DND-41 (cell line): ENCODE measurements around the gene SLC44A1.

ENCODE experiments used
- ATAC-seq: fragments of 200-7000 bp; cut with Tn5 transposase; 3 replicates; pipeline ENCODE4 v1.9.1; 2021; ENCODE audit warnings: low read depth; ENCODE audit not compliant: insufficient read depth
- DNase-seq: peaks from one replicate; pipeline ENCODE4 v3.0.0-alpha.2; 2020
- H2AFZ ChIP-seq: 2 replicates; pipeline ENCODE4 v1.6.0; 2012; ENCODE audit warnings: low read depth, low read length
- H3K27ac ChIP-seq: 2 replicates; pipeline ENCODE4 v1.5.1; 2012; ENCODE audit warnings: low read length, inconsistent platforms
- H3K27me3 ChIP-seq: fragments of 200-600 bp; sonication (generic); 2 replicates; pipeline ENCODE4 v1.6.0; 2012; ENCODE audit warnings: low read length, mild to moderate bottlenecking, inconsistent platforms; ENCODE audit not compliant: insufficient read depth, poor library complexity
- H3K36me3 ChIP-seq: 2 replicates; pipeline ENCODE4 v1.5.1; 2012; ENCODE audit warnings: low read length, inconsistent platforms; ENCODE audit not compliant: insufficient read depth
- H3K4me1 ChIP-seq: 2 replicates; pipeline ENCODE4 v1.5.1; 2012; ENCODE audit warnings: mild to moderate bottlenecking, low read length; ENCODE audit not compliant: insufficient read depth
- H3K4me2 ChIP-seq: 2 replicates; pipeline ENCODE4 v1.6.0; 2012; ENCODE audit warnings: mild to moderate bottlenecking, moderate library complexity, low read length, inconsistent platforms; ENCODE audit not compliant: insufficient read depth
- H3K4me3 ChIP-seq, 2 experiments: fragments of 200-600 bp in 1 of 2; shearing (Covaris generic) in 1 of 2; 2 replicates each; pipeline ENCODE4 v1.5.1; 2012 to 2016; ENCODE audit warnings: inconsistent platforms in 2 of 2, low read length in 2 of 2, mild to moderate bottlenecking in 2 of 2, low read depth in 1 of 2, moderate library complexity in 1 of 2
- H3K79me2 ChIP-seq: 2 replicates; pipeline ENCODE4 v1.6.0; 2012; ENCODE audit warnings: low read length, inconsistent platforms; ENCODE audit not compliant: insufficient read depth
- H3K9ac ChIP-seq: 2 replicates; pipeline ENCODE4 v1.6.0; 2012; ENCODE audit warnings: low read depth, mild to moderate bottlenecking, inconsistent platforms, low read length, moderate library complexity
- H3K9me3 ChIP-seq: 2 replicates; pipeline ENCODE4 v1.5.1; 2012; ENCODE audit warnings: low read length, moderate library complexity, mild to moderate bottlenecking, inconsistent platforms; ENCODE audit not compliant: insufficient read depth, severe bottlenecking
- H4K20me1 ChIP-seq: 2 replicates; pipeline ENCODE4 v1.6.0; 2012; ENCODE audit warnings: low read length; ENCODE audit not compliant: insufficient read depth
- EZH2 ChIP-seq: IDR thresholded peaks from 3 replicates; pipeline ENCODE4 v1.6.1; 2012; ENCODE audit warnings: borderline replicate concordance, low read depth, mild to moderate bottlenecking, moderate library complexity, low read length, inconsistent platforms; ENCODE audit not compliant: severe bottlenecking
- TF ChIP-seq, protein P1 (sequence below): IDR thresholded peaks from 2 replicates; pipeline ENCODE4 v1.5.1; 2012; ENCODE audit warnings: borderline replicate concordance, low read length, moderate library complexity, mild to moderate bottlenecking; ENCODE audit not compliant: poor library complexity, severe bottlenecking; ENCODE audit errors: extremely low read depth

The SLC44A1 gene

DNA sequence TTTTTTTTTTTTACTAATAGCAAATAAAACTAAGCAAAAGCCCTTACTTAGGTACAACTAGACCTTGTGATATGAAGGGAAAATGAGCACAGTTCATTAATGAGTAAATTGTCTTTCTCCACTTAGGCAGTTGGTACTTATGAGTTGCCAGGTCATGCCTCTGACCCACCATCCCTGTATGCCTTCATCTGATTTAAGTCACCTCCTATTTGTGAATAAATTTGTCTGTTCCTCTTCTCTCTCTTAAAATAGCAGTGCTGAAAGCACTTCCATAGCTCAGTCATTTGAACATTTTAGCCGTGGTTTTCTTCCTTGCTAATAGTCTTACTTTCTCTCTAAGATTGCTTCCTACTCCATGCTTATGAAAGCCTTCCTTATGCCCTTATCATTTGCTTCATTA is 61.4 kb downstream of the SLC44A1 start:
- no peak overlapping the region for H3K4me2 ChIP-seq
- no peaks in the 10 kb centered on the region for H3K79me2 ChIP-seq
- no peaks in the 10 kb centered on the region; the same call in 1 of the 2 replicates for H3K36me3 ChIP-seq
- no peaks in the 10 kb centered on the region for H3K9me3 ChIP-seq
- H3K27ac ChIP-seq: no peak overlapping the region
- DNase-seq (no peak), ATAC-seq (no peak)
- H3K4me3 ChIP-seq: no peak overlapping the region
- H3K4me1 ChIP-seq: no peaks in the 10 kb centered on the region
- no peak overlapping the region for H2AFZ ChIP-seq
- TF ChIP-seq, protein P1, sequence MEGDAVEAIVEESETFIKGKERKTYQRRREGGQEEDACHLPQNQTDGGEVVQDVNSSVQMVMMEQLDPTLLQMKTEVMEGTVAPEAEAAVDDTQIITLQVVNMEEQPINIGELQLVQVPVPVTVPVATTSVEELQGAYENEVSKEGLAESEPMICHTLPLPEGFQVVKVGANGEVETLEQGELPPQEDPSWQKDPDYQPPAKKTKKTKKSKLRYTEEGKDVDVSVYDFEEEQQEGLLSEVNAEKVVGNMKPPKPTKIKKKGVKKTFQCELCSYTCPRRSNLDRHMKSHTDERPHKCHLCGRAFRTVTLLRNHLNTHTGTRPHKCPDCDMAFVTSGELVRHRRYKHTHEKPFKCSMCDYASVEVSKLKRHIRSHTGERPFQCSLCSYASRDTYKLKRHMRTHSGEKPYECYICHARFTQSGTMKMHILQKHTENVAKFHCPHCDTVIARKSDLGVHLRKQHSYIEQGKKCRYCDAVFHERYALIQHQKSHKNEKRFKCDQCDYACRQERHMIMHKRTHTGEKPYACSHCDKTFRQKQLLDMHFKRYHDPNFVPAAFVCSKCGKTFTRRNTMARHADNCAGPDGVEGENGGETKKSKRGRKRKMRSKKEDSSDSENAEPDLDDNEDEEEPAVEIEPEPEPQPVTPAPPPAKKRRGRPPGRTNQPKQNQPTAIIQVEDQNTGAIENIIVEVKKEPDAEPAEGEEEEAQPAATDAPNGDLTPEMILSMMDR: no peak
- TF ChIP-seq EZH2: no peak
- no peaks in the 10 kb centered on the region for H3K27me3 ChIP-seq
- no peaks in the 10 kb centered on the region; the same call in 1 of the 2 replicates for H4K20me1 ChIP-seq
- no peak overlapping the region for H3K9ac ChIP-seq

DNA sequence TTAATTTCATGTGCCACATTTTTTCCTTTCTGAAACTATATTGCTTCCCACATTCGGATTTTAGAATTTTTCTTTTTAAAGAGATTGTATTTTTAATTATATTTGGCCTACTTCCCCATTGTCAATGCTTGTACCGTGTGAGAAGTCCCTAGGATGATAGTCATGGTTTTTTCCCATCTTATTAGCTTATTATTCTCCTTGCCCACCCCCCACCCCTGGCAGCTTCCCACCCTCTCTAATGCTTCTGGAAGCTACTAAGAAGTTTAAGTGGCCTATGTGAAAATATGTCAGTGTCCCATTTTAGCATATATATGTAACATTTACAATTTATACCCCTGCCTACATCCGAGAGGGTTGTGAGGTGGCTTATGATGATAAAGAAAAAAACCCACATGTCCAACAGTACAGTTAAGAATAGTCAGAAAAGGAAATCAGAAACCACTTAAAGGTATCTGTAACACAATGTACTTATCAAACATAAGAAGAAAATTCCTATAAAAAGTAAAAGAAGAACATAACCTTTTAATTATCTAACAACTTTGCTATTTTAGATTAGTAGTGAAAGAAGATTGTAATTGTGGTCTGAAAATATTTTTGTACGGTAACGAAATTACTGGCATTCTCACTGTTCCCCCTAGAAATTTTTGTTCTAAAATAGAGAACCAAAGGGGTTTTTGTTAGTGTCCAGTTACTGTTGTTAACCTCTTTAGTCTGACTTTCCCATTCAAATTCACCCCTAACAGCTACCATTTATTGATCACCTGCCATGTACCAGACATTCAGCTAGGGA is 62.1 kb downstream of the SLC44A1 start:
- H3K4me3 ChIP-seq: no peak overlapping the region
- no peaks in the 10 kb centered on the region; the same call in 1 of the 2 replicates for H3K36me3 ChIP-seq
- TF ChIP-seq, protein P1: no peak
- TF ChIP-seq EZH2: no peak
- H2AFZ ChIP-seq: no peak overlapping the region
- no peaks in the 10 kb centered on the region for H3K4me1 ChIP-seq
- no peaks in the 10 kb centered on the region; the same call in 1 of the 2 replicates for H4K20me1 ChIP-seq
- ATAC-seq (no peak), DNase-seq (no peak)
- no peaks in the 10 kb centered on the region for H3K79me2 ChIP-seq
- H3K4me2 ChIP-seq: no peak overlapping the region
- no peaks in the 10 kb centered on the region for H3K9me3 ChIP-seq
- no peak overlapping the region for H3K9ac ChIP-seq
- H3K27ac ChIP-seq: no peak overlapping the region
- no peaks in the 10 kb centered on the region for H3K27me3 ChIP-seq

DNA sequence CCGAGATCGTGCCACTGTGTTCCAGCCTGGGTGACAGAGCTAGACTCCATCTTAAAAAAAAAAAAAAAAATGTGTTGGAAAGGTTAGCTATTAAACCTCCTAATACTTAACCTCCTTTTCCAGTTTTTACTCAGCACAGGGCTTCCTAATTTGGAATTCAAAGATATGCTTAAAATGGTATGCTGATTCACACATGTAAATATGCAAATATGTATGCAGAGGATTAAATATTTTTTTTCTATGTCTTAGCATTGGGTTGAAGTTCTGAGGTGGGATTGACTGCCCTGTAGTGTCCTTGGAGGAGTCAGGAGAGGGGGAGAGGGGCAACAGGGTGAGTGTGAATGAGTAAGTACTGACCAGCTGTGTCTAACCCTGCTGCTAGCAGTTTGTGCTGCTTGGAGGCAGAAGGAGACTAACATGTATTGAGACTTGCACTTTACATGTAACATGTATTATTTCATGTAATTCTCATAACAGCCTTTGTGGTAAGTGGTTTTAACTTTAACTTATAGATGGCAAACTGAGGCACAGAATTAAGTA is 63.2 kb downstream of the SLC44A1 start:
- H2AFZ ChIP-seq: no peak overlapping the region
- no peak overlapping the region for H3K9ac ChIP-seq
- H3K4me2 ChIP-seq: no peak overlapping the region
- TF ChIP-seq EZH2: no peak
- TF ChIP-seq, protein P1: no peak
- ATAC-seq (no peak), DNase-seq (no peak)
- H3K79me2 ChIP-seq: no peaks in the 10 kb centered on the region
- no peak overlapping the region for H3K4me3 ChIP-seq
- no peaks in the 10 kb centered on the region; the same call in 1 of the 2 replicates for H3K36me3 ChIP-seq
- no peak overlapping the region for H3K27ac ChIP-seq
- no peaks in the 10 kb centered on the region for H3K4me1 ChIP-seq
- H4K20me1 ChIP-seq: no peaks in the 10 kb centered on the region; the same call in 1 of the 2 replicates
- H3K27me3 ChIP-seq: no peaks in the 10 kb centered on the region
- H3K9me3 ChIP-seq: no peaks in the 10 kb centered on the region
